ENCODE data around the gene RAB11FIP3. TPM values are rescaled to one million over a fixed set of nuclear protein-coding genes. Genes with fewer than 3 reads are reported as not detected.

Gene RAB11FIP3
- total and polyA plus RNA-seq, 10 of the 15 experiments (the other 5 are each of a cell fraction or from before 2014, with no cell fraction given), result 1.2 to 27.3 (median 7.7) TPM

DNA sequence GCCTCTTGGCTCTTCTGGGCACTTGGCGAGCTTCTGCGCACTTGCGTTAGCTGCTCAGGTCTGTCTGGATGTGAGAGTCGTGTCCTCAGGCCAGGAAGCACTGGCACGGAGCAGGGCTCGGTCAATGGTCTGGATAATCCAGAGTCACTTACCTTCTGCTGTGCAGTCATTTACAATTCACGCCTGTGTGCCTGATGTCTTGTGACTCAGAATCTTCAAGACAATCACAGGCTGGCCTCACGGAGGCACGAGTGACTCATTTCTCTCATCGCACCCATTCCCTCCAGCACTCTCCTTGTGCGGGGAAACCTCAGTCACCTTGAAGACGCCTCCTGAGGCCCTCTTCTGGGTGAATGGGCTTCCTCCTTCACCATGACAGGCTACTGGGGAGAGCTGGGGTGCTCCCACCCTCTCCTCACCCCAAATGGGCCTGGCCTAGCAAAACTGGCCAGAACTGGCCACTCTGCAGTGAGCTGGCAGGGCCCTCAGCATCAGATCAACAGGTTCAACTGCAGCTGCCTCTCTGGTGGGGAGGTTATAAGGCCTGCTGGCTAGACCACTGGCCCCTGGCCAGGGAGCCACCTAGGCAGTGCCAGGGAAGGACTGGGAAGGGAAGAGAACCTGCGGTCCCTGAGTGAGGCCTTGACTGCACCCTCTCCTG lies 100.2 kb downstream of the RAB11FIP3 start (continued):
- TF ChIP-seq, protein P1, sequence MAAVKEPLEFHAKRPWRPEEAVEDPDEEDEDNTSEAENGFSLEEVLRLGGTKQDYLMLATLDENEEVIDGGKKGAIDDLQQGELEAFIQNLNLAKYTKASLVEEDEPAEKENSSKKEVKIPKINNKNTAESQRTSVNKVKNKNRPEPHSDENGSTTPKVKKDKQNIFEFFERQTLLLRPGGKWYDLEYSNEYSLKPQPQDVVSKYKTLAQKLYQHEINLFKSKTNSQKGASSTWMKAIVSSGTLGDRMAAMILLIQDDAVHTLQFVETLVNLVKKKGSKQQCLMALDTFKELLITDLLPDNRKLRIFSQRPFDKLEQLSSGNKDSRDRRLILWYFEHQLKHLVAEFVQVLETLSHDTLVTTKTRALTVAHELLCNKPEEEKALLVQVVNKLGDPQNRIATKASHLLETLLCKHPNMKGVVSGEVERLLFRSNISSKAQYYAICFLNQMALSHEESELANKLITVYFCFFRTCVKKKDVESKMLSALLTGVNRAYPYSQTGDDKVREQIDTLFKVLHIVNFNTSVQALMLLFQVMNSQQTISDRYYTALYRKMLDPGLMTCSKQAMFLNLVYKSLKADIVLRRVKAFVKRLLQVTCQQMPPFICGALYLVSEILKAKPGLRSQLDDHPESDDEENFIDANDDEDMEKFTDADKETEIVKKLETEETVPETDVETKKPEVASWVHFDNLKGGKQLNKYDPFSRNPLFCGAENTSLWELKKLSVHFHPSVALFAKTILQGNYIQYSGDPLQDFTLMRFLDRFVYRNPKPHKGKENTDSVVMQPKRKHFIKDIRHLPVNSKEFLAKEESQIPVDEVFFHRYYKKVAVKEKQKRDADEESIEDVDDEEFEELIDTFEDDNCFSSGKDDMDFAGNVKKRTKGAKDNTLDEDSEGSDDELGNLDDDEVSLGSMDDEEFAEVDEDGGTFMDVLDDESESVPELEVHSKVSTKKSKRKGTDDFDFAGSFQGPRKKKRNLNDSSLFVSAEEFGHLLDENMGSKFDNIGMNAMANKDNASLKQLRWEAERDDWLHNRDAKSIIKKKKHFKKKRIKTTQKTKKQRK (IDR thresholded peaks at IDR 0.05; ENCODE audit: low read depth, low read length), result no peak
- TF ChIP-seq, protein P2, sequence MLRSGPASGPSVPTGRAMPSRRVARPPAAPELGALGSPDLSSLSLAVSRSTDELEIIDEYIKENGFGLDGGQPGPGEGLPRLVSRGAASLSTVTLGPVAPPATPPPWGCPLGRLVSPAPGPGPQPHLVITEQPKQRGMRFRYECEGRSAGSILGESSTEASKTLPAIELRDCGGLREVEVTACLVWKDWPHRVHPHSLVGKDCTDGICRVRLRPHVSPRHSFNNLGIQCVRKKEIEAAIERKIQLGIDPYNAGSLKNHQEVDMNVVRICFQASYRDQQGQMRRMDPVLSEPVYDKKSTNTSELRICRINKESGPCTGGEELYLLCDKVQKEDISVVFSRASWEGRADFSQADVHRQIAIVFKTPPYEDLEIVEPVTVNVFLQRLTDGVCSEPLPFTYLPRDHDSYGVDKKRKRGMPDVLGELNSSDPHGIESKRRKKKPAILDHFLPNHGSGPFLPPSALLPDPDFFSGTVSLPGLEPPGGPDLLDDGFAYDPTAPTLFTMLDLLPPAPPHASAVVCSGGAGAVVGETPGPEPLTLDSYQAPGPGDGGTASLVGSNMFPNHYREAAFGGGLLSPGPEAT (IDR thresholded peaks at IDR 0.05; ENCODE audit: low read depth), result peak; percentile 64; the same call in 1 of the 2 replicates
- no peak for TF ChIP-seq HDAC2 (IDR thresholded peaks at IDR 0.05)
- TF ChIP-seq MYB (IDR thresholded peaks at IDR 0.05; ENCODE audit: borderline replicate concordance, low read depth, low read length), result no peak
- peak; percentile 72 for TF ChIP-seq JUND (IDR thresholded peaks at IDR 0.05; ENCODE audit: low read depth, low read length)
- TF ChIP-seq, protein P3, sequence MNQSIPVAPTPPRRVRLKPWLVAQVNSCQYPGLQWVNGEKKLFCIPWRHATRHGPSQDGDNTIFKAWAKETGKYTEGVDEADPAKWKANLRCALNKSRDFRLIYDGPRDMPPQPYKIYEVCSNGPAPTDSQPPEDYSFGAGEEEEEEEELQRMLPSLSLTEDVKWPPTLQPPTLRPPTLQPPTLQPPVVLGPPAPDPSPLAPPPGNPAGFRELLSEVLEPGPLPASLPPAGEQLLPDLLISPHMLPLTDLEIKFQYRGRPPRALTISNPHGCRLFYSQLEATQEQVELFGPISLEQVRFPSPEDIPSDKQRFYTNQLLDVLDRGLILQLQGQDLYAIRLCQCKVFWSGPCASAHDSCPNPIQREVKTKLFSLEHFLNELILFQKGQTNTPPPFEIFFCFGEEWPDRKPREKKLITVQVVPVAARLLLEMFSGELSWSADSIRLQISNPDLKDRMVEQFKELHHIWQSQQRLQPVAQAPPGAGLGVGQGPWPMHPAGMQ (IDR thresholded peaks at IDR 0.05; ENCODE audit: borderline replicate concordance), result no peak
- TF ChIP-seq IKZF1 (conservative IDR thresholded peaks at IDR 0.05), result peak; percentile 73; the same call in 1 of the 2 replicates
- peak; percentile 85 for TF ChIP-seq FOXK2 (IDR thresholded peaks at IDR 0.05)
- TF ChIP-seq ATF7 (IDR thresholded peaks at IDR 0.05; ENCODE audit: low read depth), result peak; percentile 91
- TF ChIP-seq SREBF2 (IDR thresholded peaks at IDR 0.05; ENCODE audit: low read length), result no peak
- no peak for TF ChIP-seq SMAD5 (IDR thresholded peaks at IDR 0.05; ENCODE audit: low read depth)
- peak; percentile 85 for TF ChIP-seq KLF5 (IDR thresholded peaks at IDR 0.05; ENCODE audit: partially characterized antibody)
- TF ChIP-seq SMARCA5 (IDR thresholded peaks at IDR 0.05), result 0 out of 2 replicates have a peak, but pooled peaks have one; percentile 17
- TF ChIP-seq, protein P4, sequence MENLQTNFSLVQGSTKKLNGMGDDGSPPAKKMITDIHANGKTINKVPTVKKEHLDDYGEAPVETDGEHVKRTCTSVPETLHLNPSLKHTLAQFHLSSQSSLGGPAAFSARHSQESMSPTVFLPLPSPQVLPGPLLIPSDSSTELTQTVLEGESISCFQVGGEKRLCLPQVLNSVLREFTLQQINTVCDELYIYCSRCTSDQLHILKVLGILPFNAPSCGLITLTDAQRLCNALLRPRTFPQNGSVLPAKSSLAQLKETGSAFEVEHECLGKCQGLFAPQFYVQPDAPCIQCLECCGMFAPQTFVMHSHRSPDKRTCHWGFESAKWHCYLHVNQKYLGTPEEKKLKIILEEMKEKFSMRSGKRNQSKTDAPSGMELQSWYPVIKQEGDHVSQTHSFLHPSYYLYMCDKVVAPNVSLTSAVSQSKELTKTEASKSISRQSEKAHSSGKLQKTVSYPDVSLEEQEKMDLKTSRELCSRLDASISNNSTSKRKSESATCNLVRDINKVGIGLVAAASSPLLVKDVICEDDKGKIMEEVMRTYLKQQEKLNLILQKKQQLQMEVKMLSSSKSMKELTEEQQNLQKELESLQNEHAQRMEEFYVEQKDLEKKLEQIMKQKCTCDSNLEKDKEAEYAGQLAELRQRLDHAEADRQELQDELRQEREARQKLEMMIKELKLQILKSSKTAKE (IDR thresholded peaks at IDR 0.05; ENCODE audit: low read depth, poor library complexity, severe bottlenecking), result peak; percentile 49
- peak; percentile 19; the same call in 1 of the 2 replicates for TF ChIP-seq SMC3 (IDR thresholded peaks at IDR 0.05; ENCODE audit: borderline replicate concordance, low read length)
- peak; percentile 29 to 37; a peak in 1 of 4 replicates for TF ChIP-seq EP300 (IDR thresholded peaks at IDR 0.05; ENCODE audit: borderline replicate concordance in 1 of 2, control insufficient read depth in 1 of 2, low read depth in 2 of 2, low read length in 2 of 2)
- TF ChIP-seq, protein P5, sequence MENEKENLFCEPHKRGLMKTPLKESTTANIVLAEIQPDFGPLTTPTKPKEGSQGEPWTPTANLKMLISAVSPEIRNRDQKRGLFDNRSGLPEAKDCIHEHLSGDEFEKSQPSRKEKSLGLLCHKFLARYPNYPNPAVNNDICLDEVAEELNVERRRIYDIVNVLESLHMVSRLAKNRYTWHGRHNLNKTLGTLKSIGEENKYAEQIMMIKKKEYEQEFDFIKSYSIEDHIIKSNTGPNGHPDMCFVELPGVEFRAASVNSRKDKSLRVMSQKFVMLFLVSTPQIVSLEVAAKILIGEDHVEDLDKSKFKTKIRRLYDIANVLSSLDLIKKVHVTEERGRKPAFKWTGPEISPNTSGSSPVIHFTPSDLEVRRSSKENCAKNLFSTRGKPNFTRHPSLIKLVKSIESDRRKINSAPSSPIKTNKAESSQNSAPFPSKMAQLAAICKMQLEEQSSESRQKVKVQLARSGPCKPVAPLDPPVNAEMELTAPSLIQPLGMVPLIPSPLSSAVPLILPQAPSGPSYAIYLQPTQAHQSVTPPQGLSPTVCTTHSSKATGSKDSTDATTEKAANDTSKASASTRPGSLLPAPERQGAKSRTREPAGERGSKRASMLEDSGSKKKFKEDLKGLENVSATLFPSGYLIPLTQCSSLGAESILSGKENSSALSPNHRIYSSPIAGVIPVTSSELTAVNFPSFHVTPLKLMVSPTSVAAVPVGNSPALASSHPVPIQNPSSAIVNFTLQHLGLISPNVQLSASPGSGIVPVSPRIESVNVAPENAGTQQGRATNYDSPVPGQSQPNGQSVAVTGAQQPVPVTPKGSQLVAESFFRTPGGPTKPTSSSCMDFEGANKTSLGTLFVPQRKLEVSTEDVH (IDR thresholded peaks at IDR 0.05; ENCODE audit: low read depth, partially characterized antibody), result no peak
